ENCODE data around the gene PPM1M.

The PPM1M gene

DNA sequence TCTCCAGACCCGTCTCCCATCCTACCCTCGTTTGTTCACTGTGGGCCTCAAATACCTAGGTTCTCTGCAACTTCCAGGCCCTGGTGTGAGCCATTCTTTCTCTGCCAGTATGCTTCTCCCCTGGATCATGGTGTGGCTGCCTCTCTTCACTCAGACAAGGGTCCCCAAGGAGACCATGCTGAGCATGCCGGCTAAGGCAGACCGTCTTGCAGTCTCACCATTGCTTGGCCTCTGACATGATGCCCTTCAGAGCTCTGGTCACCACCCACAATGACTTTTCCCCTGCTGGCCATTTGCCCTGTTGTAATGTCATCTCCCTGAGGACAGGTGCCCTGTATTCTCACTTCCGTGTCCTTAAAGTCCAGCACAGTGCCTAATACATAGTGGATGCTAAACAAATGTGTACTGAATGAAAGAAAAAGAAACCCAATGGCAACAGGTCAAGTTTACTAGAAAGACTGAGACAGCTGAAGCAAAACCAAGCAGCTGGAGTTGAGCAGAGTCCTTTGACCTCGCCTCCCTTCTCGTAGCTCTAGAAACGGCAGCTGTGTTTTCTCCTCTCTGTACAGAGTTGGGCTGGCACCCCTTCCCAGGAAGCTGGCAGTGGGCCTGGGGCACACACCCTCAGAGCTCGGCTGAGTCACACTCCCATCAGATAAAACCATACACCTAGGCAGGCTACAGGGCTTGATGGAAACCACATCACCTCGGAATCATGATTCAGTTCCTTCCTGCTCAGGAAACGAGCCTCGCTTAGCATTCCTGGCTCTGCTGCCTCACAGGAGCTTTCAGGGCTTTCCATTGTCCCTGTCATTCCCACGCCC, 28.8 kb upstream of the PPM1M start:
- TF ChIP-seq, protein P1, sequence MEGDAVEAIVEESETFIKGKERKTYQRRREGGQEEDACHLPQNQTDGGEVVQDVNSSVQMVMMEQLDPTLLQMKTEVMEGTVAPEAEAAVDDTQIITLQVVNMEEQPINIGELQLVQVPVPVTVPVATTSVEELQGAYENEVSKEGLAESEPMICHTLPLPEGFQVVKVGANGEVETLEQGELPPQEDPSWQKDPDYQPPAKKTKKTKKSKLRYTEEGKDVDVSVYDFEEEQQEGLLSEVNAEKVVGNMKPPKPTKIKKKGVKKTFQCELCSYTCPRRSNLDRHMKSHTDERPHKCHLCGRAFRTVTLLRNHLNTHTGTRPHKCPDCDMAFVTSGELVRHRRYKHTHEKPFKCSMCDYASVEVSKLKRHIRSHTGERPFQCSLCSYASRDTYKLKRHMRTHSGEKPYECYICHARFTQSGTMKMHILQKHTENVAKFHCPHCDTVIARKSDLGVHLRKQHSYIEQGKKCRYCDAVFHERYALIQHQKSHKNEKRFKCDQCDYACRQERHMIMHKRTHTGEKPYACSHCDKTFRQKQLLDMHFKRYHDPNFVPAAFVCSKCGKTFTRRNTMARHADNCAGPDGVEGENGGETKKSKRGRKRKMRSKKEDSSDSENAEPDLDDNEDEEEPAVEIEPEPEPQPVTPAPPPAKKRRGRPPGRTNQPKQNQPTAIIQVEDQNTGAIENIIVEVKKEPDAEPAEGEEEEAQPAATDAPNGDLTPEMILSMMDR (IDR thresholded peaks at IDR 0.05), result no peak
- H3K4me3 ChIP-seq, result no peak overlapping the region
- peak overlapping the region in 1 of 2 donors; percentile 46 for H3K27ac ChIP-seq
- DNase-seq (ENCODE audit: low spot score), result peak; percentile 77

DNA sequence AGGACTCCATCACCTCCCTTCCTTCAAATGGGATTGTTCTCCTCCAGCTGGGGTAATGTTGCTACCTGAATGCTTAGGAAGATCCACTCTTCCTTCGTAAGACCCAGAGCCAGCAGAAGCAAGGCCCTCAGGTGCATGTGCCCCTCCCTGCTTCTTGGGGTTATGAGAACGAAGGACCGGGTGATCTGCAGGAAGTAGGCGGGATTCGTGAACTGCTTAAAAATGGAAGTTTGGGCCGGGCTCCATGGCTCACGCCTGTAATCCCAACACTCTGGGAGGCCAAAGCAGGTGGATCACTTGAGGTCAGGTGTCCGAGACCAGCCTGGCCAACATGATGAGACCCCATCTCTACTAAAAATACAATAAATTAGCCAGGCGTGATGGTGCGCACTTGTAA, 28.2 kb upstream of the PPM1M start:
- Histone ChIP-seq H3K27ac (peak overlapping the region in 1 of 2 donors; percentile 46), H3K4me3 (no peak overlapping the region)
- TF ChIP-seq, protein P1 (IDR thresholded peaks at IDR 0.05), result no peak
- DNase-seq (ENCODE audit: low spot score), result no peak

DNA sequence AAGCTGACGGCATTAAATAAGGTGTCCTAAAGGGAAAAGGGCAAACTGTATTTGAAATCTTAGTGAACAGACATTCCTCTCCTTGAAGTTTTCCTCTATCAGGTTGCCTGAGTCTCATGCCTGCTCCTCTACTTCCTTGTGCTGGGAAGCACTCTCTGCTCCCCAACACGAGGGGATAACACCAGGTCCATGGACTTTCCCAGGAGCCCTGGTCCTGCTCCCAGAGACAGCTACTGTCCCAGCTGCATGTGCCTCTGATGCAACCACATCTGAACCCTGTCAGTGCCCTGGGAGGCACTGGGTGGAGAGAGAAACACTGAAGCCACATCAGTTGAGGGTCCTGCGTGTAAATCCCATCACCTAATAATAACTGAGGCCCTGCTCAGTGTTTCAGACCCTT, 27.5 kb upstream of the PPM1M start:
- H3K4me3 ChIP-seq, result no peak overlapping the region
- no peak for DNase-seq (ENCODE audit: low spot score)
- H3K27ac ChIP-seq, result peak overlapping the region in 1 of 2 donors; percentile 69
- TF ChIP-seq, protein P1 (IDR thresholded peaks at IDR 0.05), result no peak

DNA sequence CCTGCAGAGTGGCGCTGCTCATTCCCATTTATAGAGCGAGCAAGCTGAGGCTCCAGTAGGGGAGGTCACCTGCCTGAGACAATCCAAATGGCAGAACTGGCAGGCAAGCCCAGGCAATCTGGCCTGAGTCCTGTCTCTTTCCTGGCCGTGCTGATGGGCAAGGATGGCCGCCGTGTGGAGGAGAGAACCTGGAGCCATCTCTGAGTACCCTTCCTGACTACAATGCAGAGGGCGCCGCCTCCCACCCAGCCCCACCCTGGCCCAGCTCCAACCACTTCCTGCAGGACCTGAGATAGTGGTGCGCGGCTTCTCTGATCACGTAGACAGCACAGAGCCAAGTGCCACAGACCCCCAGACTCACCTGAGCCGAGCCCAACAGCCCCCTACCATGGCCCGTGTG, 27.1 kb upstream of the PPM1M start:
- no peak for DNase-seq (ENCODE audit: low spot score)
- H3K27ac ChIP-seq, result peak overlapping the region in 1 of 2 donors; percentile 69
- H3K4me3 ChIP-seq, result no peak overlapping the region
- TF ChIP-seq, protein P1 (IDR thresholded peaks at IDR 0.05), result no peak

DNA sequence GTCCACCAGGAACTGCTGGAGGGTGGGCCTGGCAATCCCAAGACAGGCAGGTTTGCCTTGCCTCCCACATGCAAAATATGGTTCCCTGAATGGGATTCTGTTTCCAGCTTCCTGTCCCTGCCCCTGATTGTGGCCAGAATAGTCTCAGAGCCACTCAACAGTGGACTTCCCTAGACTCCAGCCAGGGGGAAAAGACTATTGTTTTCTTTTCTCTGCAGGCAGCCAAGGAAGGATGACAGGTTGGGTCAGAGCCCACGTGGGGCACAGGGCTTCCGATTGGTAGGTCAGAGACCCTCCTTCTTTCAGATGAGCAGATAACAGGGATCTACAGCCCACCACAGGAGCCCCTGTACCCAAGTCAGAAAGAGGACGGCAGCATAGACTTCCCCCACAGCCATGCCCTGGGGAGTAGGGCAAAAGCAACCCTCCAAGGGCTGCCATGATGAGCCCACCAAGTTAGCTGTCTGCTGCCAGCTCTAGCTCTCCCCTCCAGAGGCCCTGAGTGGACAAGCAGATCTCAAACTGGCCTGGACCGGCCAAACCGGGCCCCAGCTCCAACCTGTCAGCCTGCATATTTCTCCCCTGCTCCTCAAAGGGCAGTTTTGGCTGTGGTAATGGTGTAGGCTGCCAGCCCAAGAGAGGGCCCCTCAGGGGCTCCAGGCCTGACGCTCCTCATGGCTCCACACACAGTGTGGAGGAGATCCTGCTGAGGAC, 26.5 kb upstream of the PPM1M start:
- no peak overlapping the region for H3K4me3 ChIP-seq
- DNase-seq (ENCODE audit: low spot score), result no peak
- peak overlapping the region in 1 of 2 donors; percentile 69 for H3K27ac ChIP-seq
- TF ChIP-seq, protein P1 (IDR thresholded peaks at IDR 0.05), result no peak

DNA sequence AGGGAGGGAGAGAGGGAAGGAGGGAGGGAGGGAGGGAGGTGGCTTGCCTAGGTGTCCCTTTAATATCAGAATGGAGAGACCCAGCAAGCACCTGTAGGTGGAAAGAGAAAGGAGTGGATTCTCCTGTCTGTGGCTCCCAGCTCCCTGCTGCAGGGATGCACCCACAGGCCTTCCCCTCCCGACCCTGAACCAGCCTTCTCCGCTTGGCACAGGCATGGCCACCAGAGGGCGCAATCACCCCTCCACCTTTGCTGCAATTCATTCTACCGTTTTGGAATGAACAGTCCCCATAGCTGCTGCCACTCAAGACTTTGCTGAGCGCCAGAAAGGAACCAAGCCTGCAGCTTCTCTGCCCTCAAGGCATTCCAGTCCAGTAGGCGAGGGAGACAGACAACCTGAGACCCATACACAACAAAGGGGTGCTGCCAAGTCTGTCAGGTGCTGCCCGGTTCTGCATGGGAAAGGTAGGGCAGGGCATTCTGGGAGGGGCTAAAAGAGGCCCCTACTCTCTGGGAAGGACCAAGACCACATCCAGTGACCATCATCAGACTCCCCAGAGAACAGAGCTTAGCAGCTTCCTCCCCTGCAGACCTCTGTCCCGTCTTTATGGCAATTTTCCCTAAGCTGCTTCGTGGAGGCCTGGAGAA, 25.1 kb upstream of the PPM1M start:
- TF ChIP-seq, protein P1 (IDR thresholded peaks at IDR 0.05), result peak; percentile 80
- peak; percentile 85 for DNase-seq (ENCODE audit: low spot score)
- Histone ChIP-seq H3K27ac (no peak overlapping the region), H3K4me3 (no peak overlapping the region)
